GOT3 (cell line): ENCODE measurements around the gene TBC1D17.
"Not testable (repeated sequence)": the region's sequence is repeated elsewhere in the genome, so short reads cannot be mapped to it uniquely, and the experiment has no call there.

ENCODE experiments used
- DNase-seq: peaks from one replicate; lab custom pipeline; 2025; ENCODE audit warnings: mixed read lengths; lab: John Stamatoyannopoulos, UW

TBC1D17 gene

DNA sequence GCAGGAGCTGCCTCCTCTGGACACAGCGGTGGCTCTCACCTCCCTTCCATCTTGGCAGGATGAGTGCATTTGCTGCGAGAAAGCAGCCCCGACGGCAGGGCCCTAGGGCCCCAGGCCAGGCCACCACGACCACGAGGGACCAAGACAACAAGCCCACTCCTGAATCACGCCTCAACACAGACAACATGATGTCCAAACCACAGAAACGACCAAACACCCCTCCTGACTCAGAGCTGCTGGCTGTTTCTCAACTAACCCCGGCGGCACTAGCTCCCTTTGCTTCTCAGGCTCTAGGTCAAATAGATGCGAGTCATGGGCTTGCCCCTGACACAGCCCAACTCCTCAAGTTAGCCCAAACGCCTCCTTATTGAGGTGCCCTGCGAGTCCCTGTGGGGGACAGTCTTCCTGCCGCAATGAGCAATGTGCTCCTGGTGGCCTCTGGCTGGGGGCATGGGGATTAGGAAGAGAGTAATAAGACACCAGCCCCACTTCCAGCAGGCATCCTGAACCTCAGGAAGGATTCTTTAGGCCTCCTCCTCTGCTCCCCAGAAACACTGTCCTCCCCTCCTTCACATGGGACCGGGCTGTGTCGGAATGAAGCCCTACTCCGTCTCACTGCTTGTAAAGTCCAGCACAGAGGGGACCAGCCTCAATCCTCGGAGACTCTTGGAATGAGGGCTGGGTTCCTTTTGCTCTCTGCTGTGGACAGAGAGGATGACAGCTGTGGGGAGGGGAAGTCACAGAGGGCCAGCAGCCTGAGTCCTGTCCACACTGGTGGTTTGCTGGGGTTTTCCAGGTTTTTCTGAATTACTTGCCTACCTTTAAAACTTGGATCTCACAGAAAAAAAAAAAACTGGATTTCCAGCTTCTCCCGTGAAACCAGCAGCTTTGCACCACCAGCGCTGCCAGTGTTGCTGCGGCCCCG is 44.6 kb downstream of the TBC1D17 start:
- no peak for DNase-seq

GRCh38 chr19:49923055-49924003 is 45.8 kb downstream of the TBC1D17 start:
- no peak for DNase-seq

DNA sequence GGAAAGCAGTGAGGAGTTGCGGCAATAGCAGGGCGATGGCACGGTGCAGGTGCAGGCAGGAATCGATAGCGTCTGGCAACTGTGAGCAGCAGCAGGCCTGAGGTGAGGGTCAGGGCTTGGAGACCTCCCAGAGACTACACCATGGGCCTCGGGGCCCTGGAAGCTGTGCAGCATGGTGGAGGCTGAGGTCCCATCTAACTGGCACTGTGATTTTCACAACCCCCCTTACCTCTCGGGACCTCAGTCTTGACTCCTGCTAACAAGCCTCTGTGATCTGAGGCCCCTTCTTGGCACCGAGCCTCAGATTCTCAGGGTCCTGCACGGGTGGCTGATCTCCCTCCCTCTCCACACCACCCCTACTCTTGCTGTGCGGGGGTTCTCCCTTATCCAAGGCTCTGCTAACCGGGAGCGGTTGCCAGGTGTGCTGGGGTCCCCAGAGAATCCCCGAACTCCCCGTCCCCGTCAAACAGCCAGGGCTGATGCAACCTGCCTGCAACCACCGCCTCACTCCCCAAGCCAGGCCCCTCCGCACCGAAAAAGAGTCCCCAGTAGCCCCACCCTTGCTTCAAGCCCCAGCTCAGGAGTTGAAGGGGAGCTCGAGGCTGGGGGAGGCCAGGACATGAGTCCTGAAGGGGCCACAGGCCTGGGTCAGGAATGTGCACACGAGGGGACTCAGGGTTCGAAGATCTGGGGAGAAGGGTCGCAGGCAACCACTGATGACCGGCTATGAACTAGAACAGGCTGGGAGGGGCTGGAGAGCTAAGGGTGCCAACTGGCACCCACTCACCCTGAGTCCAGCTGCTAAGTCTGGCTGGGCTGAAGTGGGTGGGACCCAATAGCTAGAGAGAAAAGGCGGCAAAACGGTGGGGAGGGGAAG is 46.7 kb downstream of the TBC1D17 start:
- no peak for DNase-seq

DNA sequence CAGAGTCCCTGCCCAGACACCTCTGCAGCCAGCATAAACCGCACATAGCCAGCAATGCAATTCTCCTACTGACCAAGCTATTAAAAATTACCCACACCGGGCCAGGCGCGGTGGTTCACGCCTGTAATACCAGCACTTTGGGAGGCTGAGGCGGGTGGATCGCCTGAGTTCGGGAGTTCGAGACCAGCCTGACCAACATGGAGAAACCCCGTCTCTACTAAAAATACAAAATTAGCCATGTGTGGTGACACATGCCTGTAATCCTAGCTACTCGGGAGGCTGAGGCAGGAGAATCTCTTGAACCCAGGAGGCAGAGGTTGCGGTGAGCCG is 47.3 kb downstream of the TBC1D17 start:
- not testable (repeated sequence) for DNase-seq

DNA sequence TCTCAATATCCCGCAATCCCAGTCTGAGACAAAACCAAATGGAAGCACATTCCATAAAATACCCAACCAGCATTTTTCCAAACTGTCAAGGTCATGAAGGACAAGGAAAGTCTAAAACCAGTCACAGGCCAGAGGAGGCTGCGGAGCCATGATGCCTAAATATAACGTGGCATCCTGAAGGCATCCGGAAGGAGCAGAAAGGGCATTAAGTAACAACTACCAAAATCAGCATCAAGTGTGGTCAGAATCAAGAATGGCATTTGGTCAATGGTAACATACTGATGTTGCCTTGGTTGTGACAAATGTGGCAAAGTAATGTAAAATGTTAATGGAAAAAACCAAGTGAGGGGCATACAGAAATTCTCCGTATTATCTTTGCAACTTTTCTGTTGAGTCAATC is 48.0 kb downstream of the TBC1D17 start:
- no peak for DNase-seq

- no peak for DNase-seq
Measured at GRCh38 chr19:49926515-49926914, 49.0 kb downstream of the TBC1D17 start.

GRCh38 chr19:49927526-49928264 is 50.2 kb downstream of the TBC1D17 start:
- DNase-seq = no peak

DNA sequence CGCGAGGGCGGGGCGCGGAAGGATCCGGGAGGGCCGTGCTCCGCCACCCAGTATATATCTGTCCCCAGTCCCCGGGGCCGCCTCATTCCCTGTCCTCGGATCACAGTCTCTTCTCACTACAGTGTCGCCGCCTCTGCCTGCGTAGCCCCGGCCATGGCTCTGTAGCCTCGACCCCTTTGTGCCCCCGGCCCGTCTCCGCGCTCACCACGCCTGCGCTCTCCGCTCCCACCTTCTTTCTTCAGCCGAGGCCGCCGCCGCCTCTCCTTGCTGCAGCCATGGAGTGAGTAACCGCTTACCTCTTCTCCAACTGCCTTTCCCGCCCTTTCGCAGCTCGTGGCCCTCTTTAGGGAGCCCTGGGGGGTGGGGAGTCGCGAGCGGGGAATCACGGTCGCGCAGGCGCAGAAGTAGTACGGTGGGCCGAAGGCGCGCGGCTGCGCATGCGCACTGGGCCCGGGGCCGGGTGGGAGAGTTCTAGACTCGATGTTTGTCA is 51.7 kb downstream of the TBC1D17 start, which contains the start of the genes ATF5 and NUP62:
TSS of gene ATF5 (plus strand) at position 85 of the 490 bp plus-strand sequence. CDS start 1,646 bp downstream, outside the sequence.
TSS of gene NUP62 (minus strand) at position 384 of the 490 bp plus-strand sequence. CDS start 19,697 bp downstream, outside the sequence.
- DNase-seq = peak; percentile 69

DNA sequence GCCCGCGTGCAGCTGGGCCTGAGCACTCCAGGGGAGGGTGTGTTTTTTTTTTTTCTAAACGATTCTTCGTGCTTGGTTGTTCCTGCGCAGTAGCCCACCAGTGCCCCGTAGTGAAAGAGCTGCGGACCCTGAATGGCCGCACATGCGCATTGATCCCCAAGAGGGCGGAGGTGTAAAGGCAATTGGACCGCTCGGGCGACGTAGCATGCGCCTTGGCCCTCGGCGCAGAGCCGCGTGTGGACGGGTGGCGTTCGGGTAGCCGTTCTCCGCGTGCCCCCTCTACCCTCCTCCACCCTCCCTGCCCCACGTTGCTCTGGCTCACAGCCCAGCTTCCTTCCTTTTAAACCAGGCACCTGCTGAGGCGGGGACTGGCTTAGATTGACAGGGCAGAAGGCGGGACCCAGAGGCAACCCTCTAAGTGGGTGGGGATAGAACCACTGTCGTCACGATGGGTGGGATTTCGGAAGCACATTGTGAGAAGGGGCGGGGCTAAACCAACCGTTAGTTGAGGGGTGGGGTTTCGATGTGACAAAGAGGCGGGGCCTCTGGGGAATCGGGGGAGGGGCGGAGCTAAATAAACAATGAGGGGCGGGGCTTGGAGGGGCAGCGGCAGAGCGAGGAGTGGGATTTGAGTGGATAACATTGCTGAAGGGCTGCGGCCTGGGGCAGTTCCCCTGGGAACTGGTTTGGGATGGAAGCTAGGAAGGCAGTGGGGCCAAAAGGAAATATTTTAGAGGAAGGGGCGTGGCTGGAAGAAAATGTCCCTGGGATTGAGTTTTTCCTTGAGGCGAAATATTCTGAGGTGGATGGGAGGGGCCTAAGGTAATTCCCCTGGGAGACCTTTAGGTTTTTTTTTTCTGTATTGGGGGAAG is 52.3 kb downstream of the TBC1D17 start:
- DNase-seq = peak; percentile 69

DNA sequence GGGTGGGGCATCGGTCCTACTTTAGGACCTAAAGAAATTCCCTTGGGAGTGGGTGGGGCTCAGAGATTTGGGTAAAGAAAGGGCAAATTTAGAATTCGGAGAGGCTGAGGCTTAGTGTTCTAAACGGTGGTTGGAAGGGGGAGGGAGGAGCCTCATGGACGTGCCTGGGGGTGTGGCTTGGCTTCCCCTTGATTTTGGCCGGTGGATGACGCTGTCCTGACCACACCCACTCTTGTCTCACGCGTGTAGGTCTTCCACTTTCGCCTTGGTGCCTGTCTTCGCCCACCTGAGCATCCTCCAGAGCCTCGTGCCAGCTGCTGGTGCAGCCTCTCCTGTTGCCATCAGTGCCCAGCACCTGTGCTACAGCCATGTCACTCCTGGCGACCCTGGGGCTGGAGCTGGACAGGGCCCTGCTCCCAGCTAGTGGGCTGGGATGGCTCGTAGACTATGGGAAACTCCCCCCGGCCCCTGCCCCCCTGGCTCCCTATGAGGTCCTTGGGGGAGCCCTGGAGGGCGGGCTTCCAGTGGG is 53.0 kb downstream of the TBC1D17 start:
- DNase-seq = no peak

- no peak for DNase-seq
Measured at GRCh38 chr19:49931293-49932040, 54.0 kb downstream of the TBC1D17 start.

- no peak for DNase-seq
Measured at GRCh38 chr19:49932041-49932451, 54.5 kb downstream of the TBC1D17 start.

DNA sequence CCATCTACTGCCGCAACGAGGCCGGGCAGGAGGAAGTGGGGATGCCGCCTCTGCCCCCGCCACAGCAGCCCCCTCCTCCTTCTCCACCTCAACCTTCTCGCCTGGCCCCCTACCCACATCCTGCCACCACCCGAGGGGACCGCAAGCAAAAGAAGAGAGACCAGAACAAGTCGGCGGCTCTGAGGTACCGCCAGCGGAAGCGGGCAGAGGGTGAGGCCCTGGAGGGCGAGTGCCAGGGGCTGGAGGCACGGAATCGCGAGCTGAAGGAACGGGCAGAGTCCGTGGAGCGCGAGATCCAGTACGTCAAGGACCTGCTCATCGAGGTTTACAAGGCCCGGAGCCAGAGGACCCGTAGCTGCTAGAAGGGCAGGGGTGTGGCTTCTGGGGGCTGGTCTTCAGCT is 55.2 kb downstream of the TBC1D17 start:
- DNase-seq = no peak

GRCh38 chr19:49933643-49934042 is 56.1 kb downstream of the TBC1D17 start:
- DNase-seq = no peak

DNA sequence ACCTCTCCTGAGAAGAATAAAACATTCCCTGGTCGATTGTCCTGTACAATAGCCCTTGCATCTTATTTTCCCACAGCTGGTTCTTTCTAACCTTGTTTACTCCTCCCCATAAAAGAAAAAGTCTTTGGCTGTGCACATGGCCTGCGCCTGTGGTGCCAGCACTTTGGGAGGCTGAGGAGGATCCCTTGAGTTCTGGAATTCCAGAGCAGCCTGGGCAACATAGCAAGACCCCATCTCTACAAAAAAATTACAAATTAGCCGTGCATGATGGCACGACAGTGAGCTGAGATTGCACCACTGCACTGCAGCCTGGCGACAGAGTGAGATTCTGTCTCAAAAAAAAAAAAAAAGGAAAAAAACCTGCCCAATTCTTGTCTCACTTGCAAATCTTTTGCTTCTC is 59.0 kb downstream of the TBC1D17 start:
- DNase-seq = no peak

DNA sequence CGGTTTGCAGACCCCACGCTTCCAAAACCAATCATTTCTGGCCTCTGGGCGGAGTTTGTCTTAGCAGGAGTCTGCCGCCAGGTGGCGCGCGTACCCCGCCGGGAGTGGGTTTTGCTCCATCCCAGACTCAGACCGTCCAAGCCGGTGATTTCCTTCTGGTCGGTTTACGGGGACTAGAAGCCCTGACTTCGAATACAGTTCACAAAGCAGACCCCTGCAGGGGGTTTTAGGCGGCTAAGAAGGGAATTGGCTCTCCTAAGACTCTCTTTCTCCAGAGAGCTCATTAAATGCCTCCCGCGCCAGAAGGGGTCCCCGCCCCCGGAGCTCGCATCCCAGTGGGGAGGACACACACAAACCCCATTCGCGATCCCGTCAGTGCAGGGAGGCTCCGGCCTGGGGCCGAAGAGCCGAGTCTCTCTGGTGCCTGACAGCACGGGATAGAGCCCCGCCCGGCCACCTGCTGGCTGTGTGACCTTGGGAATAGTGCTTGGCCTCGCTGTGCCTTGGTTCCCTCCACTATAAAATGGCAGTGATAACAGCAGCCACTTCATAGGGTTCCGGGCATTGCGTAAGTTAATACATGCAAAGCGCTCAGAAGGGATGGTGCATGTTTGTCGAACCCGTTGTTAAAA is 60.4 kb downstream of the TBC1D17 start:
- DNase-seq = peak; percentile 42
